GM19025 (cell line): Measurements from ENCODE around the gene ANKRA2.

Experiments used
- ATAC-seq: cut with Tn5 transposase; IDR thresholded peaks from one replicate; pipeline ENCODE4 v1.9.1; 2021; ENCODE audit warnings: mild to moderate bottlenecking, low read depth, moderate library complexity; ENCODE audit not compliant: unreplicated experiment

Gene ANKRA2

DNA sequence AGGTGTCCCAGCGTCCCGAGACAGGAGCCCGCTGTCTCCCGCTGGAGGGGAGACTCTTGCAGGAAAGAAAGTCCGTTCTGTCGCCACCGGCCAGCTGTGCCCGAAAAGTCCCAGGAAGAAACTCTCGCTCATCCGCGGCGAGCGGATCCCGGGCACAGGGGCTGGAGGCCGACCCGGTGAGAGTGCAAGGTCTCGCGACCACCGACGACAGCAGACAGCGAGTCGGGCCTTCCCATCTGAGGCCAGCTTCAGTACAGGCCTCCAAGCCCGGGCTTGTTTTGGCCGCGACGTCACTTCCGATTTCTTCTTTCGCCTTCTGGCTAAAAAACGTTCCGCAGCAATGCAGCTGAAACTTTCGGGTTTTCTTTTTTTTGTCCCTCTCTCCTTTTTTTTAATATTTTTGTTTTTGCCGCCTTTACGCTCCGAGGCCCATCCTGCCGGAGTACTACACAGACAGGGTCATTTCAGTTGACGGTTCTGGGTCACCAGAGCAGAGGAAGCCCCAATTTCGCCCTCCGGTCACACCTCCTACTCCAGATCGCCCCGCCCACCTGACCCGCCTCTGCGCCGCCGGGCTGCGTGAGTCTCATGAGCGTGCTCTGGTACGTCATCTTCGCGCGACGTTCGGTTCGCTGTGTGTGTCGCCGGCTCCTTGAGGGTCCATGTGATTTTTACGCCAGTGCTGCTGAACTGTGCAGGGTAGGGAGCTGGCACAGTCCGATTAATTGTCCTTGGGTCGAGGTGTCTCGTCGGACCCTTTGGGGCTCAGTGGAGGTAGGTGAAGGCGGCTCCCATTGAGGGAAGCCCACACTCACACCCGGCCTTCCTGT lies at the start of gene ANKRA2, which contains the start of gene UTP15:
TSS of gene ANKRA2 (minus strand) at position 501 of the 830 bp plus-strand sequence. CDS start 2,758 bp downstream, outside the sequence.
TSS of gene UTP15 (plus strand) at position 605 of the 830 bp plus-strand sequence. CDS start 1,602 bp downstream, outside the sequence.
- ATAC-seq = peak; percentile 95

GRCh38 chr5:73615085-73615484 lies 49.6 kb upstream of the ANKRA2 start:
- ATAC-seq = no peak

DNA sequence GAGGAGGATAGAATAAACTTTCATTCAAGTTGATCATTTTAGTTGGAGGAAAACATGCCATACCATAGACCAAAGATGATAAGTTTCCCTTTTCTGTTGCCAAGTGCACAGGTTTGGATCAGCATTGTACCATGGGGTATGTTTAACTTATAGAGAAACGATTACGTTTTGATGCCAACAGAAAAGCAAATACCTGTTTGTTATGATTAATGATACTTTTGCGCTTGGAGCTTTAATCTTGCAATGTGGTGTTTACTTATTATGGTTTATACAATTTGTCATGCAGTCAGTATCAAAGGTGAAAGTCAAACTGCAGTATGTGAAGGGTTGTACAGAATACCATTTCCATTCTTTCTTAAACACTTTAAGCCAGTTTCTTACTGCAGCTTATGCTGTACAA lies 47.4 kb upstream of the ANKRA2 start:
- no peak for ATAC-seq

DNA sequence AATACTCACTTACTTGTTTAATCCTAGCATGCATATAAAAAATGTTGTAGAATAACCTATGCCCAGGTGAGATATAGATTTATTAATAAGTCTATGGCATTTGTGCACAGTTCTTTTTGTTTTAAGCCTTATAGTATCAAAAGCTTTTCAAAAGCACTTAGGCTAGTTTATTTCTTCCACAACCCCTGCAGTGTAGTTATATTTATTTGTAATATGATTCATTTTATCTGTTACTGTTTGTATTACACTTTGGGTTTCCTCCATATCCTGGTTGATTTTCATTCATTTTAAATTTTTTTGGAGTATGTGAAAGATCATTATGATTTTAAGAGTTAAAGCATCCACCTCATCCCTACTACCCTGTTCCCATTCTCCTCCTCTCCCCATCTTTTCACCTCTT lies 41.8 kb upstream of the ANKRA2 start:
- no peak for ATAC-seq

DNA sequence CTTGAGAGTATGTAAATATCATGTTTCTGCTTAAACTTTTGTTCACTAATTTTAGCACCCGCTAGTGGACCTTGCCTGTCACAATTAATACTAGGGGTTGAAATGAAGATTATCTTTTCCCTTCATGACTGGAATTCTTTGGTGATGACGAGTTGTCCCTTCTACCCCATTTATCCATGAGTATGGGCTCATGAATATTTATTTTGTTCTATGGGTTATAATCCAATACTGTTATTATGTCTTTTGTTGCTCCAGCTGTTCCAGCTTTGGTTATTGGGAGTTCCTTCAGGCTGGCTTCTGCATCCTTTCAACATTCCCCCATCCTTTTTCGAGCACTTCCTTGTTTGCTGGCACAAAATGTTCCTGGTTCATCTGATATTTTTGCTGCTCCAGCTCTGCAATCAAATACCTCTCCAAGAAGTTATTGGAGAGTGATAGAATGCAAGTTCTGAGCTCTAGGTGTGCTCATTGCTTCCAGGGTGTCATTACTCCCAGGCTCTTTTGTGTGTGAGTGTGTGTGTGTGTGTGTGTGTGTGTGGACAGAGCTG lies 40.8 kb upstream of the ANKRA2 start:
- ATAC-seq = no peak

- no peak for ATAC-seq
Observed at GRCh38 chr5:73605223-73606087, 40.0 kb upstream of the ANKRA2 start.

DNA sequence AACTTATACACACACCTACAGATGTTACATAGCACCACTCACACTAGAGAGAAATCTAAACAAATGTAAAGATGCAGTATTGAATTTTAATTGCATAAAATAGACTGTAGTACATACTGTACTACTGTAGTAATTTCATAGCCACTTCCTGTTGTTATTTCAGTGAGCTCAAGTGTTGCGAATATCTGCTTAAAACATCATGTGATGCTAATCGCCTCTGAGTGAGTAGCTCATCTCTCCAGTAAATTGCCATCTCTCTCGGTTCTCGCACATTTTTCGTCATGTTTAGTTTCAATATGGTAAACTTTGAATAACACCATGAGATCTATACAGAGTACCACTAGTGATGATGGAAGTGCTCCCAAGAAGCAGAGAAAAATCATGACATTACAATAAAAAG lies 38.6 kb upstream of the ANKRA2 start:
- no peak for ATAC-seq

GRCh38 chr5:73599380-73599779 lies 33.9 kb upstream of the ANKRA2 start:
- no peak for ATAC-seq

- ATAC-seq = no peak
Observed at GRCh38 chr5:73596705-73597328, 31.4 kb upstream of the ANKRA2 start.

GRCh38 chr5:73592551-73592950 lies 27.1 kb upstream of the ANKRA2 start:
- ATAC-seq = no peak

GRCh38 chr5:73591698-73592501 lies 26.5 kb upstream of the ANKRA2 start:
- ATAC-seq = no peak

GRCh38 chr5:73591102-73591695 lies 25.8 kb upstream of the ANKRA2 start:
- ATAC-seq = no peak

DNA sequence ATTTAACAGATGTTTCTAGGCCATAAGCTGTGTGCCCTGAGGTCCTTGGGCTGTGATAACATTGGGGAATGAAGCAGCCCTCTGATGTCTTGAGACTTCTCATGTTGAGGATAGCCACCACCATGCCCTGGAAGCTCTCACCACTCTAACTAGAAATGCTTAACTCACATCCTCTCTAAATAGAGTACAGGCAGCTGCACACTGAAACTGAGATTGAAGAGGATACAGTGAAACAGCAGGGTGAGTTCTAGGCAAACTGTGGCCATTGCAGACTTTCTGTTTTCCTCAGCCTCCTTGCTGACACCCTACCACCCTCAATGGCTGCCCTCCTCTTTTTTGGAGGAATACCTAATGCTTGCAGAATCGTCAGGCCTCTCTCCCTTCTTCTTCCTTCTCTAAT lies 22.5 kb upstream of the ANKRA2 start:
- ATAC-seq = peak; percentile 84

DNA sequence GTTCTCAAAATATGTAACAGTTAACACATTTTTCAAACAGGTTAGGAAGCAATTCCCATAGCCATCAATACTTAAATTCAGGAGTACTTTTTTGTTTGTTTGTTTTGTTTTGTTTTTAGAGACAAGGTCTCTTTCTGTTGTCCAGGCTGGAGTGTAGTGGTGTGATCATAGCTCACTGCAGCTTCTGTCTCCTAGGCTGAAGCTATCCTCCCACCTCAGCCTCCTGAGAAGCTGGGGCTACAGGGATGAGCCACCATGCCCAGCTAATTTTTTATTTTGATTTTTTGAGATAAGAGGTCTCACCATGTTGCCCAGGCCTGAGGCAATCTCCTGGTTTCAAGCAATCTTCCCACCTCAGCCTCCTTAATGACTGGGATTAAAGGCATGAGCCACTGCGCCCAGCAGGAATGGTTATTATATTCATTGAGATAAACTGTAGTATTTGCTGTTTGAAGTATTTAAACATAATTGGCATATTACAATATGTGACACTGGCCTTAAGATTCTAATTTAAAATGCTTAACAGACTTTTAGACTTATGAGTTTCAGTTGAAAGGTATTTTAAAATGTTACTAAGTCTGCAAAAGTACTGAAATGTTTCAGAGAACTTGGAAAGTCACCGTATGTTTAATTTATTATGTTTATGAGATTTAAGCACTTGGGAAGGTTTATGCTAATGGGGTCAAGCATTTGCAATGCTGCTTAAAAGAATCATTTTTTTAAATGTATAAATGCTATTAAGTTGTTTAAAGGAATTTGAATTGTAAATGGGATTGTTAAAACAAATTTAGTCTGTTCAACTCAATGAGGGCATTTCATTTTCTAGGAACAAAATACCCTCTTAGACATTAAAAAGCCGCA lies 17.1 kb upstream of the ANKRA2 start:
- no peak for ATAC-seq

GRCh38 chr5:73565969-73566547 lies 619 bp upstream of the ANKRA2 start:
- no peak for ATAC-seq

GRCh38 chr5:73564675-73565074 lies 764 bp downstream of the ANKRA2 start:
- no peak for ATAC-seq

DNA sequence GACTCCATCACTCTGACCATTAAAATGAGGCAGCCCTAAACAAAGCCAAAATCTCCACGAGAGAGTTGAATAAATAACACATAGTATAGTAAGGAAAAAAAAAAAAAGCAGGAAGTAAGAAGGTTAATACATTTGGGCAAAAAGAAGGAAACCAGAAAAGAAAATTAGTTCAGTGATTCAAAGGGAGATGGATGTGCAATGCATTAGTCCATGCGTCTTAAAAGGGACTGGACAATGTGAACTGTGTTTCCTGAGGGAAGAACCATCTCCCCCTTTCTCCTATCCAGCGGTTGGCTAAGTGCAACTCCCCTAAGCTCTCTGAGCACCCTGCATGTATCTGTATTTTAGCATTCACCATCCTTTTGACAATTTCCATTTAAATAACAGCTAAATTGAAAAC lies 1.4 kb downstream of the ANKRA2 start:
- no peak for ATAC-seq

- ATAC-seq = no peak
Observed at GRCh38 chr5:73558950-73559349, 6.5 kb downstream of the ANKRA2 start.
